SK-N-SH treated with all-trans-retinoic acid at 6 μM for 48 hours (cell line): ENCODE measurements around the gene SCNN1B.

Experiments used
- ARNTL ChIP-seq: fragments of 450-650 bp; formaldehyde crosslinking; IDR thresholded peaks from 2 replicates; pipeline ENCODE4 v1.5.0; 2020; ENCODE audit warnings: low read depth, mild to moderate bottlenecking, moderate library complexity, borderline replicate concordance
- GLIS3 ChIP-seq: fragments of 250-450 bp; sonication (Bioruptor Pico); IDR thresholded peaks from 2 replicates; pipeline ENCODE4 v1.5.0; 2020; ENCODE audit warnings: mild to moderate bottlenecking, moderate library complexity
- PPARA ChIP-seq: fragments of 250-450 bp; sonication (Bioruptor Pico); IDR thresholded peaks from 2 replicates; pipeline ENCODE4 v1.5.0; 2020; ENCODE audit warnings: mild to moderate bottlenecking, borderline replicate concordance
- RARB ChIP-seq: fragments of 250-450 bp; sonication (Bioruptor Pico); IDR thresholded peaks from 2 replicates; pipeline ENCODE4 v1.8.0; 2021; ENCODE audit warnings: mild to moderate bottlenecking, moderate library complexity
- SNAI2 ChIP-seq: fragments of 250-450 bp; sonication (Bioruptor Pico); IDR thresholded peaks from 2 replicates; pipeline ENCODE4 v1.5.0; 2020; ENCODE audit warnings: mild to moderate bottlenecking, moderate library complexity
- ZC3H10 ChIP-seq: fragments of 250-450 bp; sonication (Bioruptor Pico); IDR thresholded peaks from 2 replicates; pipeline ENCODE4 v1.5.1; 2021; ENCODE audit warnings: mild to moderate bottlenecking, moderate library complexity
- ZFP3 ChIP-seq: fragments of 250-450 bp; sonication (Bioruptor Pico); IDR thresholded peaks from 2 replicates; pipeline ENCODE4 v1.5.0; 2020; ENCODE audit warnings: mild to moderate bottlenecking, moderate library complexity
- ZNF565 ChIP-seq: fragments of 450-650 bp; formaldehyde crosslinking; conservative IDR thresholded peaks from 2 replicates; pipeline ENCODE4 v1.5.0; 2020; ENCODE audit warnings: low read depth, mild to moderate bottlenecking, moderate library complexity
- ZNF70 ChIP-seq: fragments of 450-650 bp; formaldehyde crosslinking; IDR thresholded peaks from 2 replicates; pipeline ENCODE4 v1.5.0; 2020; ENCODE audit warnings: mild to moderate bottlenecking, moderate library complexity
- ZNF8 ChIP-seq: fragments of 450-650 bp; formaldehyde crosslinking; IDR thresholded peaks from 2 replicates; pipeline ENCODE4 v1.5.0; 2020; ENCODE audit warnings: mild to moderate bottlenecking, moderate library complexity
- TF ChIP-seq, protein P1 (sequence below): fragments of 250-450 bp; sonication (Bioruptor Pico); IDR thresholded peaks from 2 replicates; pipeline ENCODE4 v1.8.0; 2020; ENCODE audit warnings: mild to moderate bottlenecking, moderate library complexity, borderline replicate concordance
- TF ChIP-seq, protein P2 (sequence below): fragments of 250-450 bp; sonication (Bioruptor Pico); IDR thresholded peaks from 2 replicates; pipeline ENCODE4 v1.5.1; 2020; ENCODE audit warnings: low read depth, mild to moderate bottlenecking, moderate library complexity
- TF ChIP-seq, protein P3 (sequence below): fragments of 250-450 bp; sonication (Bioruptor Pico); IDR thresholded peaks from 2 replicates; pipeline ENCODE4 v1.8.0; 2021; ENCODE audit warnings: low read depth, mild to moderate bottlenecking, moderate library complexity, borderline replicate concordance

DNA sequence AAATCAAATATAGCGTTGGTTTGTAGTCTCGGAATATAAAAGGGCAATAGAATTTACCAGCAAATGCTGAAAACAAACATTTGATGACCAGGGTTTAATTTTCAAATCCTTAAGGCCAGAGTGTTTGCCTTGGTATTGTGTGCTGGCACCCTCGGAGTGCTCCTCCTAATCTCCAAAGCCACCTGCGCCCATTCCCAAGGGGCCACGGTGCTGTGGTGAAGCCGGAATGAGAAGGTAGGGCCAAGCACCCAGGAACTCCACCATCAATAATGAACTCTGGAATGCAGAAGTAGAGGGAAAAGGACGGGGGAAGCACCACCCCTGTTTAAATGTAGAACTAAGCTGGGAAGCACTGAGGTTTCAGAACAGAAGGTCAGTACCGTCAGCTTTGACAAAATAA, 99.0 kb downstream of the SCNN1B start:
- TF ChIP-seq, protein P1, sequence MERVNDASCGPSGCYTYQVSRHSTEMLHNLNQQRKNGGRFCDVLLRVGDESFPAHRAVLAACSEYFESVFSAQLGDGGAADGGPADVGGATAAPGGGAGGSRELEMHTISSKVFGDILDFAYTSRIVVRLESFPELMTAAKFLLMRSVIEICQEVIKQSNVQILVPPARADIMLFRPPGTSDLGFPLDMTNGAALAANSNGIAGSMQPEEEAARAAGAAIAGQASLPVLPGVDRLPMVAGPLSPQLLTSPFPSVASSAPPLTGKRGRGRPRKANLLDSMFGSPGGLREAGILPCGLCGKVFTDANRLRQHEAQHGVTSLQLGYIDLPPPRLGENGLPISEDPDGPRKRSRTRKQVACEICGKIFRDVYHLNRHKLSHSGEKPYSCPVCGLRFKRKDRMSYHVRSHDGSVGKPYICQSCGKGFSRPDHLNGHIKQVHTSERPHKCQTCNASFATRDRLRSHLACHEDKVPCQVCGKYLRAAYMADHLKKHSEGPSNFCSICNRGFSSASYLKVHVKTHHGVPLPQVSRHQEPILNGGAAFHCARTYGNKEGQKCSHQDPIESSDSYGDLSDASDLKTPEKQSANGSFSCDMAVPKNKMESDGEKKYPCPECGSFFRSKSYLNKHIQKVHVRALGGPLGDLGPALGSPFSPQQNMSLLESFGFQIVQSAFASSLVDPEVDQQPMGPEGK (CRISPR knock-in tag), result no peak
- TF ChIP-seq, protein P2, sequence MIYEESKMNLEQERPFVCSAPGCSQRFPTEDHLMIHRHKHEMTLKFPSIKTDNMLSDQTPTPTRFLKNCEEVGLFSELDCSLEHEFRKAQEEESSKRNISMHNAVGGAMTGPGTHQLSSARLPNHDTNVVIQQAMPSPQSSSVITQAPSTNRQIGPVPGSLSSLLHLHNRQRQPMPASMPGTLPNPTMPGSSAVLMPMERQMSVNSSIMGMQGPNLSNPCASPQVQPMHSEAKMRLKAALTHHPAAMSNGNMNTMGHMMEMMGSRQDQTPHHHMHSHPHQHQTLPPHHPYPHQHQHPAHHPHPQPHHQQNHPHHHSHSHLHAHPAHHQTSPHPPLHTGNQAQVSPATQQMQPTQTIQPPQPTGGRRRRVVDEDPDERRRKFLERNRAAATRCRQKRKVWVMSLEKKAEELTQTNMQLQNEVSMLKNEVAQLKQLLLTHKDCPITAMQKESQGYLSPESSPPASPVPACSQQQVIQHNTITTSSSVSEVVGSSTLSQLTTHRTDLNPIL, result no peak
- TF ChIP-seq RARB (CRISPR knock-in tag), result no peak
- TF ChIP-seq ZC3H10 (CRISPR knock-in tag), result no peak
- no peak for TF ChIP-seq GLIS3
- TF ChIP-seq ZNF8, result no peak
- TF ChIP-seq, protein P3, sequence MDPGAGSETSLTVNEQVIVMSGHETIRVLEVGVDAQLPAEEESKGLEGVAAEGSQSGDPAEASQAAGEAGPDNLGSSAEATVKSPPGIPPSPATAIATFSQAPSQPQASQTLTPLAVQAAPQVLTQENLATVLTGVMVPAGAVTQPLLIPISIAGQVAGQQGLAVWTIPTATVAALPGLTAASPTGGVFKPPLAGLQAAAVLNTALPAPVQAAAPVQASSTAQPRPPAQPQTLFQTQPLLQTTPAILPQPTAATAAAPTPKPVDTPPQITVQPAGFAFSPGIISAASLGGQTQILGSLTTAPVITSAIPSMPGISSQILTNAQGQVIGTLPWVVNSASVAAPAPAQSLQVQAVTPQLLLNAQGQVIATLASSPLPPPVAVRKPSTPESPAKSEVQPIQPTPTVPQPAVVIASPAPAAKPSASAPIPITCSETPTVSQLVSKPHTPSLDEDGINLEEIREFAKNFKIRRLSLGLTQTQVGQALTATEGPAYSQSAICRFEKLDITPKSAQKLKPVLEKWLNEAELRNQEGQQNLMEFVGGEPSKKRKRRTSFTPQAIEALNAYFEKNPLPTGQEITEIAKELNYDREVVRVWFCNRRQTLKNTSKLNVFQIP (CRISPR knock-in tag), result no peak
- TF ChIP-seq ZNF565, result no peak
- TF ChIP-seq ZFP3 (CRISPR knock-in tag), result no peak
- TF ChIP-seq ZNF70 (CRISPR knock-in tag), result no peak
- TF ChIP-seq ARNTL, result no peak
- TF ChIP-seq PPARA (CRISPR knock-in tag), result no peak
- TF ChIP-seq SNAI2 (CRISPR knock-in tag), result no peak
